NCI-H226 (cell line): ENCODE measurements around the gene CD320.
A peak's percentile ranks its signal among the peaks of the same experiment; 100 is the strongest.
"Not testable (repeated sequence)": the region's sequence is repeated elsewhere in the genome, so short reads cannot be mapped to it uniquely, and the experiment has no call there.

Source experiments
- DNase-seq: peaks from one replicate; pipeline ENCODE4 v3.0.0-alpha.2; 2015

Gene CD320

GRCh38 chr19:8307965-8308866 lies at the start of gene CD320:
Gene CD320 (minus strand): TSS chr19:8308358. CDS start chr19:8308290, 68 bp downstream.
- DNase-seq = peak; percentile 83

DNA sequence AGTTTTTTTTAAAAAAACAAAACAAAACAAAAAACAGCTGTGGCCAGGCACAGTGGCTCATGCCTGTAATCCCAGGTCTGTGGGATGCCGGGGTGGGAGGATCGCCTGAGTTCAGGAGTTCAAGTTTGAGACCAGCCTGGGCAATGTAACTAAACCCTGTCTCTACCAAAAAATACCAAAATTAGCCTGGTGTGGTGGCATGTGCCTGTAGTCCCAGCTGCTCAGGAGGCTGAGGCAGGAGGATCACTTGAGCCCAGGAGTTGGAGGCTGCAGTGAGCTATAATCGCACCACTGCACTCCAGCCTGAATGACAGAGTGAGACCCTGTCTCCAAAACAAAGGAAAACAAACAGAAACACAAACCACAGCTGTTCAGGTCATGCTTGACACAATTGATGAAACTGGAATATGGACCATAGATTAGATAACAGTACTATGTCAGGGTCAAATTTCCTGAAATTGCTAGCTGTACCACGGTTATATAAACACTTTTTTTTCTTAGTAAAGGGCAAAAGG lies 48.9 kb upstream of the CD320 start:
- no peak for DNase-seq

- peak; percentile 89 for DNase-seq
Observed at GRCh38 chr19:8355631-8356402, 47.7 kb upstream of the CD320 start.

DNA sequence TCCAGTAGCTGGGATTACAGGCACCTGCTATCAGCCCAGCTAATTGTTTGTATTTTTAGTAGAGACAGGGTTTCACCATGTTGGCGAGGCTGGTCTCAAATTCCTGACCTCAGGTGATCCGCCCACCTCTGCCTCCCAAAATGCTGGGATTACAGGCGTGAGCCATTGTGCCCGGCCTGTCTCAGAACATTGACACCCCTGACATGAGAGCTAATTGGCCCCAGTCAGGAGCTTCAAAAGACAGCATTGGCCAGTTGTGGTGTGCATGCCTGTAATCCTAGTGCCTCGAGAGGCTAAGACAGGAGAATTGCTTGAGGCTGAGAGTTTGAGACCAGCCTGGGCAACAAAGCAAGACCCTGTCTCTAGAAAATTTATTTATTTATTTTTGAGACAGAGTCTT lies 44.7 kb upstream of the CD320 start:
- not testable (repeated sequence) for DNase-seq

GRCh38 chr19:8352134-8352827 lies 44.1 kb upstream of the CD320 start:
- peak; percentile 38 for DNase-seq

GRCh38 chr19:8349629-8350372 lies 41.6 kb upstream of the CD320 start:
- DNase-seq = not testable (repeated sequence)

DNA sequence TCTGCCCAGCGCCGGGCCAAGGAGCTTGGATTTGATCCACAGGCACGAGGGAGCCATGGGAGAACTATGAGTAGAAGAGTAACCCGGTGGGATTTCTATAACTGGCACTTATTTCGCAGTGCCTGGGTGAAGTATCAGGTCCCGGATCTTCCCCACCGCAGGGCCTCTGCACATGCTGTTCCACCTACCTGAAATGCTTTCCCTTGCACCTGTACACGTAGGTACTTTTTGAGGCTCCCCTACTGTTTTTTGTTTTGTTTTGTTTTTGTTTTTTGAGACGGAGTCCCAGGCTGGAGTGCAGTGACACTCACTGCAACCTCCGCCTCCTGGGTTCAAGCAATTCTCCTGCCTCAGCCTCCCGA lies 35.3 kb upstream of the CD320 start:
- DNase-seq = no peak

GRCh38 chr19:8342684-8343482 lies 34.7 kb upstream of the CD320 start, which contains the start of gene KANK3:
Gene KANK3 (minus strand): TSS chr19:8343262. CDS start chr19:8337828, 5,434 bp downstream.
- DNase-seq = peak; percentile 90

- DNase-seq = no peak
Observed at GRCh38 chr19:8342316-8342683, 34.1 kb upstream of the CD320 start.

- DNase-seq = not testable (repeated sequence)
Observed at GRCh38 chr19:8341504-8341903, 33.3 kb upstream of the CD320 start.

DNA sequence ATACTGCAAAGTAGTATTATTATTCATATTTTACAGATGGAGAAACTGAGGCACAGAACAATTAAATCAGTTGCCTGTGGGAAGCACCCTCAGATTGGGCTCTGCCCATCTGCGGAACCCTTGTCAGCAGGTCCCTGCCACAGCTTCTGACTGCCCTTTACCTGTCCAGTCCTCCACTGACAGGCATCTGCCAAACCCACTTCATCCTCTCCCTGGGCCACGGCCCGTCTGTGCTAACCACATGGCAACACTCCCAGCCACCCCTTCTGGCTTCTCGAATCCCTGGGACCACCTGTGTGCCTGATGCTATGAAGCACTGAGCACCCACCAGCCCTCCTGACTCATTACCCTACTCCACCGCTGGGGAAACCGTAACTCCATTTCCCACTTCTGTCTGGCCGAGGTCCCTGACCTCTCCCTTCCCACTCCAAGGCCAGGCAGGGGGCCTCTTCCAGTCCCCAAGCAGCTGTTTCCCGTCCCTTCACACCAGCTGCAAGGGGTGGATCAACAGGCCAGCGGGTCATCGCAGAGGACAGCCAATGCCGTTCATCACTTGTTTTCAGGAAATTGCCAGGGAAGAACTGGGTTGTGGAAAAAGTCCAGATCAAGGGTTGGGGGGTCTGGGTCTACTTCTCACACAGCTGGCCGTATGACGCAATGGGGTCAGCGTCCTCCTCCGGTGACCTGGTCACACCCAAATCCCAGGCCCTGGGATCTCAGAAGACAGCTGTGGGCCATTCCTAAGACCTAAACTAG lies 32.4 kb upstream of the CD320 start:
- DNase-seq = no peak

DNA sequence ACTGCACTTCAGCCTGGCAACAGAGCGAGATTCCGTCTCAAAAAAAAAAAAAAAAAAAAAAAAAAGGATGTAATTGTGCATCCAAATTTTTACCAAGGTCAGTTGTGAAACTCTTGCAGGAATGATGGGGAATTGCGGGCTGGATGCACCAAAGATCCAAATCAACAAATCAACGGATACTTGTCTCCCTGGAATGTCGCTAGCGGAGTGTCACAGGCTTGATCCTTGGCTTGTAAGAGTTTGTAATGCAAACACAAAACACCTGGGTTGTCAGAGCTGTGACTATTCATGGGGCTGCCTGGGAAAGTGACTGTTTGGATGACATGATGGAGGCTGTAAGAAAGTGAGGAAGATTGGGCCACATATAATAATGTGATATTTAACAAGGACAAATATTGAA lies 30.7 kb upstream of the CD320 start:
- DNase-seq = no peak

DNA sequence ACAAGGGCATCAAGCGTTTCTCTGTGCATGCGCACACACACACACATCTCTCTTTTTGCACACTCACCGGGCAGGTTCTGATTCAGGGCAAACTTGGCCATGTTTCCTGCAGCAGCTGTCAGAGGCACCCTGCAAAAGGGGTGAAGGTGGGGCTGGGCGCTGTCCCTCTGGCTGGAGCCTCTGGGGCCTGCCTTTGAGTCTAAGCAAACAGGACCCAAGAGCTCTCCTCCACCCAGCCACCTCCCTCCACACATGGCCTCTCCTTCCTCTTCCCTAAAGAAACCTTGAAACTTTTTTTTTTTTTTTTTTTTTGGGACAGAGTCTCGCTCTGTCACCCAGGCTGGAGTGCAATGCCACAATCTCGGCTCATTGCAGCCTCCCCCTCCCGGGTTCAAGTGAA lies 29.6 kb upstream of the CD320 start:
- no peak for DNase-seq

GRCh38 chr19:8336660-8337059 lies 28.5 kb upstream of the CD320 start:
- no peak for DNase-seq

DNA sequence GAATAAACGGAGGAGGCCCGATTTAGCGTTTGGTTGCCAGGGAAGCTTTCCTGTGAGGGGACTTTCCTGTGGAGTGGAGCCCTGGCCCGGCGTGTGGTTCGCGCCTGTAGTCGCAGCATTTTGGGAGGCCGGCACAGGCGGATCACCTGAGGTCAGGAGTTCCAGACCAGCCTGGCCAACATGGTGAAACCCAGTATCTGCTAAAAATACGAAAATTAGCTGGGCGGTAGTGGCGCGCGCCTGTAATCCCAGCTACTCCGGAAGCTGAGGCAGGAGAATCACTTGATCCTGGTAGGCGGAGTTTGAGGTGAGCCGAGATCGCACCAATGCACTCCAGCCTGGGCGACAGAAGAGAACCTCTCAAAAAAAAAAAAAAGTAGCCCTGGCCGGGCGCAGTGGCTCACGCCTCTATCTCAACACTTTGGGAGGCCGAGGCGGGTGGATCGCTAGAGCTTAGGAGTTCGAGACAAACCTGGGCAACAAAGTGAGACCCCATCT lies 28.0 kb upstream of the CD320 start:
- peak; percentile 35 for DNase-seq

- DNase-seq = no peak
Observed at GRCh38 chr19:8335343-8336071, 27.3 kb upstream of the CD320 start.

DNA sequence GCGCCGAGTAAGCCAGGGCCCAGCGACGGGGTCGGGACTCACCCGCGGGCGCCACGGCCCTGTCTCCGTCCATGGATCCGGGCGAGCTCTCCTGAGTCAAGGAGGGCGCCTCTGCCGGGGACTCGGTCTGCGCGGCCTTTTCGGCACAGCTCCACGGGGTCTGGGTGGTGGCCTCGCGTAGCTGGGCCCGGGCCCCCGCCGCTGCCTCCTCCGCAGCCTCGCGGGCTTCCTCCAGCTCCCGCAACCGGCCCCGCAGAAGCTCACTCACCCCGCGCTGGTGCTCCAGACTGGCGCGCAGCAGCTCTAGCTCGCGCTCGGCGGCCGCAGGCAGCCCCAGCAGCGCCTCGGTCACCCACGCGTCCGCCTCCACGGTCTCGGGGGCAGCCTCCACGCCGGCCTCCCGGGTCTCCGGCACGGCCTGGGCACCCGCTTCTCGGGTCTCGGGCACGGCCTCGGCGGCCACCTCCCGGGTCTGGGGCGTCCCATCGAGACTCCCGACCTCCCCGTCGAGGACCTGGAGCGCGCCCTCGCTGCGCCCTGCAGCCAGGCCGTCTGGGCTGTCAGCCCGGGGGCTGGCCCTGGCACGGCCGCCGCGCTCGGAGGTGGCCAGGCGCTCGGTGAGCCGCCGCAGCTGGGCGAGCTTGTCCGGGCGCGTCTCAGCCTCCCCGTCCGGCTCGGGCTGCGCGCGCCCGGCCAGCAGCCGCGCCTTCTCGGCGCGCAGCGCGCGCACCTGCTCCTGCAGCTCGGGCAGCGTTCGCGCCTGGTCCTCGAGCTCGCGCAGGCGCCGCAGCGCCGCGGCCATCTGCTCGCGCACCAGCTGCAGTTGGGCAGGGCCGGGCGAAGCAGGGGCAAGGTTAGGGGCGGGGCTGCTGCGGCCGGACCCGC lies 26.5 kb upstream of the CD320 start:
- DNase-seq = peak; percentile 86

- no peak for DNase-seq
Observed at GRCh38 chr19:8333767-8334457, 25.8 kb upstream of the CD320 start.
